ENCODE measurements around the gene PCBP3.
"Not testable (repeated sequence)": the region's sequence is repeated elsewhere in the genome, so short reads cannot be mapped to it uniquely, and the experiment has no call there.

PCBP3 gene

GRCh38 chr21:45830720-45831366 lies 187.3 kb downstream of the PCBP3 start:
- no peak for TF ChIP-seq CTCF (IDR thresholded peaks at IDR 0.05; ENCODE audit: low read depth, low read length, missing control alignments)
- no peak overlapping the region for H3K4me3 ChIP-seq (replicated peaks; ENCODE audit: low read depth, low read length)
- DNase-seq (ENCODE audit: extremely low read depth, low read depth): no peak

GRCh38 chr21:45831991-45832740 lies 188.6 kb downstream of the PCBP3 start:
- no peak for TF ChIP-seq CTCF (IDR thresholded peaks at IDR 0.05; ENCODE audit: low read depth, low read length, missing control alignments)
- H3K4me3 ChIP-seq (replicated peaks; ENCODE audit: low read depth, low read length): no peak overlapping the region

GRCh38 chr21:45832741-45833235 lies 189.3 kb downstream of the PCBP3 start:
- H3K4me3 ChIP-seq (replicated peaks; ENCODE audit: low read depth, low read length); DNase-seq (ENCODE audit: extremely low read depth, low read depth): not testable (repeated sequence)

More at GRCh38 chr21:45831991-45832740, 188.6 kb downstream of the PCBP3 start:
- DNase-seq (ENCODE audit: extremely low read depth, low read depth): no peak

- H3K4me3 ChIP-seq (replicated peaks; ENCODE audit: low read depth, low read length): no peak overlapping the region
- no peak for DNase-seq (ENCODE audit: extremely low read depth, low read depth)
- no peak for TF ChIP-seq CTCF (IDR thresholded peaks at IDR 0.05; ENCODE audit: low read depth, low read length, missing control alignments)
These were observed 189.9 kb downstream of the PCBP3 start for GRCh38 chr21:45833414-45833813.

GRCh38 chr21:45834026-45834715 lies 190.6 kb downstream of the PCBP3 start:
- H3K4me3 ChIP-seq (replicated peaks; ENCODE audit: low read depth, low read length): no peak overlapping the region
- TF ChIP-seq CTCF (IDR thresholded peaks at IDR 0.05; ENCODE audit: low read depth, low read length, missing control alignments): no peak
- no peak for DNase-seq (ENCODE audit: extremely low read depth, low read depth)

- no peak for DNase-seq (ENCODE audit: extremely low read depth, low read depth)
- TF ChIP-seq CTCF (IDR thresholded peaks at IDR 0.05; ENCODE audit: low read depth, low read length, missing control alignments): no peak
- H3K4me3 ChIP-seq (replicated peaks; ENCODE audit: low read depth, low read length): no peak overlapping the region
These were observed 191.3 kb downstream of the PCBP3 start for GRCh38 chr21:45834821-45835293.

Measured in HFF-Myc (cell line).